ENCODE data around the gene SLC6A16.
"Not testable (repeated sequence)": the region's sequence is repeated elsewhere in the genome, so short reads cannot be mapped to it uniquely, and the experiment has no call there.

Gene SLC6A16

GRCh38 chr19:49331187-49331586, 6.2 kb upstream of the SLC6A16 start:
- DNase-seq (ENCODE audit: low read depth in 2 of 2) = not testable (repeated sequence)

DNA sequence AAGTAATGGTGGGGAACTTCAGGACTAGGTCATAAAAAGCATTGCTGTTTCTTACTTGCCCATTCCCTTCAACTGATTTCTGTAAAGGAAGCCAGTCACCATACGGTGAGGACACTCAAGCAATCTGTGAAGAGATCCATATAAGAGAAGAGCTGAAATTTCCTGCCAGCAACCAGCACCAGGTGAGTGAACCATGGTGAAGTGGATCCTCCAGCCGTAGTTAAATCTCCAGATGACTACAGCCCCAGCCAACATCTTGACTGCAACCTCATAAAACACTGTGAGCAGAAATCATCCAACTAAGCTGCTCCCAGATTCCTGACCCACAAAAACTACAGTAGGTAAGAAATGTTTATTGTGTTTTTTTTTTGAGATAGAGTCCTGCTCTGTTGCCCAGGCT, 3.8 kb upstream of the SLC6A16 start:
- no peak for DNase-seq (ENCODE audit: low read depth in 2 of 2)

GRCh38 chr19:49327878-49328544, 3.0 kb upstream of the SLC6A16 start:
- peak in 1 of 2 donors; percentile 25 for DNase-seq (ENCODE audit: low read depth in 2 of 2)

GRCh38 chr19:49326165-49326704, 1.2 kb upstream of the SLC6A16 start:
- DNase-seq (ENCODE audit: low read depth in 2 of 2) = no peak

GRCh38 chr19:49325756-49326155, 765 bp upstream of the SLC6A16 start:
- DNase-seq (ENCODE audit: low read depth in 2 of 2) = not testable (repeated sequence)

- DNase-seq (ENCODE audit: low read depth in 2 of 2) = no peak
Measured at GRCh38 chr19:49318296-49318695, 6.7 kb downstream of the SLC6A16 start.

- DNase-seq (ENCODE audit: low read depth in 2 of 2) = no peak
Measured at GRCh38 chr19:49316284-49316683, 8.7 kb downstream of the SLC6A16 start.

- DNase-seq (ENCODE audit: low read depth in 2 of 2) = no peak
Measured at GRCh38 chr19:49315111-49315510, 9.9 kb downstream of the SLC6A16 start.

DNA sequence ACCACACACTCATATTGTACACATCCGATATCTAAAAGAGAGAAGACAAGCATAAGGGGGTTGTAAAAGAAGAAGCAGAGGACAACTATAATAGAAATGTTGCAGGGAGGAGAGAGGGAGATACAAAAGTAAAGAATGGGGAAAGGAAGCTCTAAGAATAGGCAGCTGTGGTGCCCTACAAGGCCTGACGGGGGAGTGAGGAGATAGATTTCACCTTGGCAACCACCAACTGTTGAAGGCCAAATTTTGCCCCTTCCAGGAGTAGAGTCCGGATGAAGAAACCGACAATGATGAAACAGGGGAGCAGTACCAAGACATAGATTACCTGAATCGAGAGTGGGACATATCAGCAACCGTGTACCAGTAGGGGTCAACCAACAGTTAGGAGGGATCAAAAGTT, 15.9 kb downstream of the SLC6A16 start:
- no peak for DNase-seq (ENCODE audit: low read depth in 2 of 2)

- not testable (repeated sequence) for DNase-seq (ENCODE audit: low read depth in 2 of 2)
Measured at GRCh38 chr19:49306734-49307133, 18.3 kb downstream of the SLC6A16 start.

GRCh38 chr19:49301866-49302252, 23.1 kb downstream of the SLC6A16 start:
- no peak for DNase-seq (ENCODE audit: low read depth in 2 of 2)

- peak; percentile 55 to 72 for DNase-seq (ENCODE audit: low read depth in 2 of 2)
Measured at GRCh38 chr19:49301165-49301865, 23.7 kb downstream of the SLC6A16 start.

DNA sequence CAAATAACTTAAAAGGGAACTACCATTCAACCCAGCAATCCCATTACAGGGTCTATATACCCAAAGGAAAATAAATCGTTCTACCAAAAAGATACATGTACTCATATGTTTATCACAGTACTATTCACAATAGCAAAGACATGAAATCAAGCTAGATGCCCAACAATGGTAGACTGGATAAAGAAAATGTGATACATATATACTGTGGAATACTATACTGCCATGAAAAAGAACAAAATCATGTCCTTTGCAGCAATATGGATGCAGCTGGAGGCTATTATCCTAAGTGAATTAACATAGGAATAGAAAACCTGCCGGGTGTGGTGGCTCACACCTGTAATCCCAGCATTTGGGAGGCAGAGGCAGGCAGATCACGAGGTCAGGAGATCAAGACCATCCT, 26.3 kb downstream of the SLC6A16 start:
- DNase-seq (ENCODE audit: low read depth in 2 of 2) = not testable (repeated sequence)

DNA sequence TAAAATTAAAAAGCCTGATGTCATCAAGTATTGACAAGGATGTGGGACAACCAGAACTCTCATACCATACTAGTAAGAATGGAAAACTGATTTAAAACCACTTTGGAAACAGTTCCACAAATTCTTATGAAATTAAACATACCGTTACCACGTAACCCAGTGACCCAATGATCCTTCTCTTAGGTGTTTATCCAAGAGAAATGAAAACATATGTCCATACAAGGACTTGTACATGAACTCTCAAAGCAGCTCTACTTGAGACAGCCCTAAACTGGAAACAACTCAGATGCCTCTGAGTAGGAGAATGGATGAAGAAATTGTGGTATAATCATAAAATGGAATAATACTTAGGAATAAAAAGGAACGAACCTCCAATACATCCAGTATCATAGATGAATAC, 27.6 kb downstream of the SLC6A16 start:
- DNase-seq (ENCODE audit: low read depth in 2 of 2) = no peak

GRCh38 chr19:49295208-49295880, 29.6 kb downstream of the SLC6A16 start:
- DNase-seq (ENCODE audit: low read depth in 2 of 2) = no peak

- DNase-seq (ENCODE audit: low read depth in 2 of 2) = no peak
Measured at GRCh38 chr19:49294401-49294800, 30.6 kb downstream of the SLC6A16 start.

- DNase-seq (ENCODE audit: low read depth in 2 of 2) = no peak
Measured at GRCh38 chr19:49290517-49290916, 34.5 kb downstream of the SLC6A16 start.

GRCh38 chr19:49289286-49289685, 35.7 kb downstream of the SLC6A16 start:
- DNase-seq (ENCODE audit: low read depth in 2 of 2) = not testable (repeated sequence)

DNA sequence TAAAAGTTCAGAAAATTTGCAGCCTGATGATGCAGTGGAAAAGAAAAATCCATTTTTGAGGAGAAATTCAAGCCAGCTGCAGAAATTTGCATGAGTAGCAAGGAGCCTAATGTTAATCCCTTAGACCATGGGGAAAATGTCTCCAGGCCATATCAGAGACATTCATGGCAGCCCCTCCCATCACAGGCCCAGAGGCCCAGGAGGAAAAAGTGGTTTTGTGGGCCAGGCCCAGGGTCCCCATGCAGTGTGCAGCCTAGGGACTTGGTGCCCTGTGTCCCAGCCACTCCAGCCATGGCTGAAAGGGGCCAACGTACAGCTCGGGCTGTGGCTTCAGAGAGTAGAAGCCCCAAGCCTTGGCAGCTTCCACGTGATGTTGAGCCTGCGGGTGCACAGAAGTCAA, 36.8 kb downstream of the SLC6A16 start:
- not testable (repeated sequence) for DNase-seq (ENCODE audit: low read depth in 2 of 2)

DNA sequence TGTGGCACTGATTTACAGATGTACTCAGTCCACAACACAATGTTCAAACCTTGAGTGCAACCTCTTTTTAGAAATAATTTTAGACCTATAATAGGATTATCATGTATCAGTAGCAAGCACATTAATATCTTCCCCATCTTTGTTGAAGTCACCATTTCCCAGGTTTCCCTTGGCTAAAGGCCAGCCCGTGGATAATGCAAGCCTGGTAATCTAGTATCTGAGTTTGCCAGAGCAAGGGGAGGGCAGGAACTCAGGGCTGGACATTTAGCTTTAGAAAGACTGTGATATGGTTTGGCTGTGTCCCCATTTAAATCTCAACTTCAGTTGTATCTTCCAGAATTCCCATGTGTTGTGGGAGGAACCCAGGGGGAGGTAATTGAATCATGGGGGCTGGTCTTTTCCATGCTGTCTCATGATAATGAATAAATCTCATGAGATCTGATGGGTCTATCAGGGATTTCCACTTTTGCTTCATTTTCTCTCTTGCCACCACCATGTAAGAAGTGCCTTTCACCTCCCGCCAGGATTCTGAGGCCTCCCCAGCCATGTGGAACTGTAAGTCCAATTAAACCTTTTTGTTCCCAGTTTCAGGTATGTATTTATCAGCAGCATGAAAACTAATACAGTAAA, 37.7 kb downstream of the SLC6A16 start:
- no peak for DNase-seq (ENCODE audit: low read depth in 2 of 2)

DNA sequence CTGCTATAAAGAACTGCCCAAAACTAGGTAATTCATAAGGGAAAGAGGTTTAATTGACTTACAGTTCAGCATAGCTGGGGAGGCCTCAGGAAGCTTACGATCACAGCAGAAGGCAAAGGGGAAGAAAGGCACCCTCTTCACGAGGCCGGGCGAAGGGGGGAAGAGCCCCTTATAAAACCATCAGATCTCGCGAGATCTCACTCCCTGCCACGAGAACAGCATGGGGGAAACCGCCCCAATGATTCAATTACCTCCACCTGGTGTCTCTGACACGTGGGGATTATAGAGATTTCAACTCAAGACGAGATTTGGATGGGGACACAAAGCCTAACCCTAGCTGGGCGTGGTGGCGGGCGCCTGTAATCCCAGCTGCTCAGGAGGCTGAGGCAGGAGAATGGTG, 42.8 kb downstream of the SLC6A16 start:
- no peak for DNase-seq (ENCODE audit: low read depth in 2 of 2)

GRCh38 chr19:49272204-49272603, 52.8 kb downstream of the SLC6A16 start:
- DNase-seq (ENCODE audit: low read depth in 2 of 2) = no peak
